Osteocyte (in vitro differentiated cells): ENCODE measurements around the gene BHLHA15. TPM values are rescaled to one million over a fixed set of nuclear protein-coding genes. Genes with fewer than 3 reads are reported as not detected.

Experiments used
- DNase-seq: peaks from one replicate; pipeline ENCODE4 v3.0.0; 2021; ENCODE audit warnings: mixed read lengths; ENCODE audit not compliant: unreplicated experiment; ENCODE audit errors: extremely low spot score
- H3K27ac Mint-ChIP-seq: one replicate; pipeline ENCODE4 v1.8.0; 2021; ENCODE audit warnings: mild to moderate bottlenecking, mixed read lengths; ENCODE audit not compliant: unreplicated experiment
- H3K27me3 Mint-ChIP-seq: one replicate; pipeline ENCODE4 v1.8.0; 2021; ENCODE audit warnings: mixed read lengths; ENCODE audit not compliant: unreplicated experiment
- H3K36me3 Mint-ChIP-seq: one replicate; pipeline ENCODE4 v1.8.0; 2021; ENCODE audit warnings: mixed read lengths; ENCODE audit not compliant: unreplicated experiment
- H3K4me1 Mint-ChIP-seq: one replicate; pipeline ENCODE4 v1.8.0; 2021; ENCODE audit warnings: mixed read lengths; ENCODE audit not compliant: unreplicated experiment
- H3K4me3 Mint-ChIP-seq: one replicate; pipeline ENCODE4 v1.8.0; 2021; ENCODE audit warnings: mild to moderate bottlenecking, moderate library complexity, mixed read lengths; ENCODE audit not compliant: unreplicated experiment
- H3K9me3 Mint-ChIP-seq: one replicate; pipeline ENCODE4 v1.8.0; 2021; ENCODE audit warnings: mixed read lengths; ENCODE audit not compliant: unreplicated experiment
- CTCF ChIP-seq: fragments of 200-600 bp; sonication (generic); IDR thresholded peaks from 2 replicates; pipeline ENCODE4 v1.5.0; 2021; ENCODE audit warnings: antibody characterized with exemption, mild to moderate bottlenecking, moderate library complexity
- total RNA-seq: library from RNA; stranded (reverse); gene quantifications from 2 replicates; pipeline ENCODE4 v1.2.1, GENCODE V29; 2021

Gene BHLHA15
- total RNA-seq, 1 donor from 2014 or later = not detected

DNA sequence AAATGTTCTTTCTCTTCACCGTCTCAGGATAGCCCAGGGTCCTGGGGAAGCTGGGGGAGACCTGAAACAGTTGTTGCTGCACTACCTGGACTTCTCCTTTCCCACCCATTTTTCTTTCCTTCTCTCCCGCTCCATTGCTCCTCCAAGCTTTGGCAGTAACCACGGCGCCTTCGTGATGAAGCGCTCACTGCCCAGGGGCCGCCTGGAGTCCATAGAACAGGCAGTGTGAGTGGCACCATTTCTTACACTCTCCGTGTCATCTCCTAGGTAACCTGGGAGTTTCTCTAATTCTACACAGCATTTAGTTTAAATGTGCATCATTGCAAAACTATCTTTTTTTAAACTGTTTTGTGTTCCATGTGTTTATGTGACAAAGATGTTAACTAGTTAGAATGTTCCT, 40.3 kb upstream of the BHLHA15 start:
- H3K27ac Mint-ChIP-seq = no peak overlapping the region
- no peak for DNase-seq
- H3K36me3 Mint-ChIP-seq = peaks cover 11% of the 10 kb centered on the region
- TF ChIP-seq CTCF = no peak
- H3K9me3 Mint-ChIP-seq = no peaks in the 10 kb centered on the region
- no peaks in the 10 kb centered on the region for H3K4me1 Mint-ChIP-seq
- H3K27me3 Mint-ChIP-seq = no peaks in the 10 kb centered on the region
- no peak overlapping the region for H3K4me3 Mint-ChIP-seq

DNA sequence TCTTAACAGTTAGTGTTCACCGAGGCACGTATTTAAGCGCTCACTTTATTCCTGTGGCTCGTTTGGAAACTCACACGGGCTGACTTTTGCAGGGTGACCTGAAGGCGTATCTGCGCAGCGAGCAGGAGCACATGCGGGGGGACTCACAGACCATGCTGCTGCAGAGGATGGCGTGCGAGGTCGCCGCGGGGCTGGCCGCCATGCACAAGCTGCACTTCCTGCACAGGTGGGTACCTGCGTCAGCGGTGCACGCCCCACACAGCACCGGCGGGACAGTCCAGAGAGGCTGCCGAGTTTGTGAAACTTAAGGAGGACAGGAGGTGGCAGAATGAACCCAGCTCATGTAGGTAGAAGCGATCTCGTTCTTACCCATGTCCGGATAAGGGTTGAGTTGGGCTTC, 39.8 kb upstream of the BHLHA15 start:
- H3K4me3 Mint-ChIP-seq = no peak overlapping the region
- no peaks in the 10 kb centered on the region for H3K4me1 Mint-ChIP-seq

GRCh38 chr7:98174334-98175259, 36.6 kb upstream of the BHLHA15 start:
- no peak for DNase-seq

More for the DNA sequence above, 39.8 kb upstream of the BHLHA15 start:
- H3K36me3 Mint-ChIP-seq = peaks cover 11% of the 10 kb centered on the region
- TF ChIP-seq CTCF = no peak
- no peaks in the 10 kb centered on the region for H3K9me3 Mint-ChIP-seq
- no peaks in the 10 kb centered on the region for H3K27me3 Mint-ChIP-seq
- H3K27ac Mint-ChIP-seq = no peak overlapping the region
- DNase-seq = no peak

DNA sequence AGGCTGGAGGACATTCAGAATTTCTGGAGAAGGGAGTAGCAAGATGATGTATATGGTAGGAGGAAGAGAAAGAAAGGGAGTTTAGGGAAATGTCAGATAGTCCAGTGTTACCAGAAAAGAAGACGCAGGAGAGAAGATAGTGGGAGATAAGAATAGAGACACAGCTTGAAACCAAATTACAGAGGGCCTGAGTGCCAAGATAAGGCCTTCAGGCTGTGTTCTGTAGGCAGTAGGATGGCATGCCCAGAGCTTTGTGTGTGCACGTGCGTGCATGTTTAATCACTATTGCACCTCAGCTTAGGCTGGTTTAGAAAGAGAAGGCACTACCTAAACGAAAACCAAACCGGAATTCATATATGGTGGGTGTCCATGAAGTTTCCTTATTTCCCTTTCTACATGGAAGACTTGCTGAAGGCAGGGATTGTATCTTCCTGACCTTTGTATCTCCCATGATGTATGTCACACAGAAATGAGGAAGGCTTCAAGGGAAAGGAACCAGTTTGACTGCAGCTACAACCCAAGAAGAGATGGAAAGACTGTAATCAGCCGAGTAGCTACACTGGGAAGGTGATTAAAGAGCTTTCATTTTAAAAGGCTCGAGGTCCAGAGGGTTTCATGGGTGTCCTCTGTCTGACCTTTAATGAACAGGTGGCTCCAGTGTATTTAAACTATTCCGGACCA, 35.8 kb upstream of the BHLHA15 start:
- no peaks in the 10 kb centered on the region for H3K27me3 Mint-ChIP-seq
- H3K9me3 Mint-ChIP-seq = no peaks in the 10 kb centered on the region
- peaks cover 20% of the 10 kb centered on the region for H3K4me1 Mint-ChIP-seq
- no peak overlapping the region for H3K4me3 Mint-ChIP-seq
- no peak for DNase-seq
- H3K36me3 Mint-ChIP-seq = peaks cover 12% of the 10 kb centered on the region
- no peak for TF ChIP-seq CTCF
- no peak overlapping the region for H3K27ac Mint-ChIP-seq

More at GRCh38 chr7:98174334-98175259, 36.6 kb upstream of the BHLHA15 start:
- Mint-ChIP-seq H3K4me3 (no peak overlapping the region), H3K36me3 (peaks cover 11% of the 10 kb centered on the region), H3K27ac (no peak overlapping the region), H3K4me1 (peaks cover 17% of the 10 kb centered on the region), H3K27me3 (no peaks in the 10 kb centered on the region), H3K9me3 (no peaks in the 10 kb centered on the region)
- no peak for TF ChIP-seq CTCF

GRCh38 chr7:98177553-98177952, 33.7 kb upstream of the BHLHA15 start:
- peaks cover 15% of the 10 kb centered on the region for H3K36me3 Mint-ChIP-seq
- peak overlapping the region; percentile 50 for H3K27ac Mint-ChIP-seq
- no peaks in the 10 kb centered on the region for H3K9me3 Mint-ChIP-seq
- H3K4me3 Mint-ChIP-seq = no peak overlapping the region
- no peak for TF ChIP-seq CTCF
- DNase-seq = no peak
- H3K27me3 Mint-ChIP-seq = no peaks in the 10 kb centered on the region
- H3K4me1 Mint-ChIP-seq = peaks cover 20% of the 10 kb centered on the region
